OCI-LY3 (cell line): ENCODE measurements around the gene TSPEAR.
"Not testable (repeated sequence)": the region's sequence is repeated elsewhere in the genome, so short reads cannot be mapped to it uniquely, and the experiment has no call there.

Experiments used
- H2AFZ ChIP-seq: fragments of 200-600, 300-600 bp; shearing (Covaris generic); 2 replicates; pipeline ENCODE4 v1.6.0; 2014; ENCODE audit warnings: antibody characterized with exemption, low read depth, low read length
- H3K27ac ChIP-seq: fragments of 200-600, 300-600 bp; sonication (generic); 2 replicates; pipeline ENCODE4 v1.5.1; 2014; ENCODE audit warnings: mild to moderate bottlenecking, low read length, moderate library complexity, mixed read lengths
- H3K27me3 ChIP-seq: fragments of 200-600, 300-600 bp; sonication (generic); 2 replicates; pipeline ENCODE4 v1.6.1; 2014; ENCODE audit warnings: low read depth, low read length, mixed read lengths
- H3K36me3 ChIP-seq: fragments of 200-600, 300-600 bp; sonication (generic); replicated peaks from 2 replicates; pipeline ENCODE3; 2014; ENCODE audit warnings: low read depth, low read length, mixed read lengths
- H3K4me1 ChIP-seq: fragments of 300-600, 200-600 bp; sonication (generic); 2 replicates; pipeline ENCODE4 v1.6.1; 2014; ENCODE audit warnings: low read length, mixed read lengths
- H3K4me2 ChIP-seq: fragments of 200-600, 300-600 bp; sonication (generic); 2 replicates; pipeline ENCODE4 v1.6.1; 2014; ENCODE audit warnings: low read length, mixed read lengths
- H3K4me3 ChIP-seq: fragments of 300-600, 200-600 bp; sonication (generic); 2 replicates; pipeline ENCODE4 v1.5.1; 2014; ENCODE audit warnings: antibody characterized with exemption, mild to moderate bottlenecking, low read length, moderate library complexity
- H3K79me2 ChIP-seq: fragments of 300-600, 200-600 bp; shearing (Covaris generic); 2 replicates; pipeline ENCODE4 v1.6.1; 2014; ENCODE audit warnings: mild to moderate bottlenecking, low read length, mixed read lengths
- H3K9ac ChIP-seq: fragments of 300-600, 200-600 bp; shearing (Covaris generic); 2 replicates; pipeline ENCODE4 v1.6.0; 2014; ENCODE audit warnings: mild to moderate bottlenecking, low read length, moderate library complexity
- H3K9me3 ChIP-seq: fragments of 200-600, 300-600 bp; shearing (Covaris generic); 2 replicates; pipeline ENCODE4 v1.6.1; 2014; ENCODE audit warnings: low read length, mixed read lengths; ENCODE audit not compliant: insufficient read depth
- H4K20me1 ChIP-seq: fragments of 200-600, 300-600 bp; sonication (generic); 2 replicates; pipeline ENCODE4 v1.6.1; 2016; ENCODE audit warnings: low read length, mixed read lengths; ENCODE audit not compliant: insufficient read depth
- CTCF ChIP-seq: fragments of 200-600, 300-600 bp; sonication (generic); IDR thresholded peaks from 2 replicates; pipeline ENCODE4 v1.5.1; 2014; ENCODE audit warnings: antibody characterized with exemption, low read length, low read depth
- EZH2phosphoT487 ChIP-seq: fragments of 200-600 bp; shearing (Covaris generic); IDR thresholded peaks from 2 replicates; pipeline ENCODE4 v1.6.1; 2018; ENCODE audit warnings: antibody characterized with exemption, mixed run types, low read depth

TSPEAR gene

GRCh38 chr21:44592446-44593311 is 118.7 kb downstream of the TSPEAR start, which contains the start of gene KRTAP10-6:
Gene KRTAP10-6, minus strand, starts transcription at chr21:44592505. Its CDS starts 21 bp downstream, at chr21:44592484.
- no peak within 1 kb of the TSS for H3K4me2 ChIP-seq
- H3K9ac ChIP-seq, result no peak within 1 kb of the TSS

DNA sequence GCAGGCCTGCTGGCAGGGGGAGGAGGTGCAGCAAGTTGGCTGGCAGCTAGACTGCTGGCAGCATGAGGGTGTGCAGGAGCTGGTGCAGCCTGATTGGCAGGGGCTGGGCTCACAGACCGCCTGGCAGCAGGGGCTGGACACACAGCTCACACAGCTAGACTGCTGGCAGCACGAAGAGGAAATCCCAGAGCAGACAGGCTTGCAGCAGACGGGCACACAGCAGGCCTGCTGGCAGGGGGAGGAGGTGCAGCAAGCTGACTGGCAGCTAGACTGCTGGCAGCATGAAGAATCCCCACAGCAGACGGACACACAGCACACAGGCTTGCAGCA is 119.6 kb downstream of the TSPEAR start:
- not testable (repeated sequence) for H3K79me2 ChIP-seq, H3K4me3 ChIP-seq, H3K27me3 ChIP-seq, H3K9me3 ChIP-seq, H3K36me3 ChIP-seq, H3K9ac ChIP-seq, H3K4me1 ChIP-seq, H3K4me2 ChIP-seq, H2AFZ ChIP-seq, H3K27ac ChIP-seq, H4K20me1 ChIP-seq

More at GRCh38 chr21:44592446-44593311, 118.7 kb downstream of the TSPEAR start, which contains the start of gene KRTAP10-6:
- H3K4me3 ChIP-seq, result no peak within 1 kb of the TSS
- H3K4me1 ChIP-seq, result no peaks in the 10 kb centered on the region
- H3K79me2 ChIP-seq, result no peaks in the 10 kb centered on the region
- H3K36me3 ChIP-seq, result no peaks in the 10 kb centered on the region
- H3K27ac ChIP-seq, result no peak within 1 kb of the TSS
- no peaks in the 10 kb centered on the region for H4K20me1 ChIP-seq
- TF ChIP-seq CTCF, result no peak
- TF ChIP-seq EZH2phosphoT487, result no peak
- H3K9me3 ChIP-seq, result no peaks in the 10 kb centered on the region
- H2AFZ ChIP-seq, result no peak within 1 kb of the TSS
- no peaks in the 10 kb centered on the region for H3K27me3 ChIP-seq

GRCh38 chr21:44590897-44591800 is 120.2 kb downstream of the TSPEAR start:
- H3K27me3 ChIP-seq, H3K79me2 ChIP-seq, H4K20me1 ChIP-seq, H2AFZ ChIP-seq, H3K9ac ChIP-seq, H3K4me3 ChIP-seq, H3K9me3 ChIP-seq, H3K4me1 ChIP-seq, H3K27ac ChIP-seq, H3K4me2 ChIP-seq, H3K36me3 ChIP-seq: not testable (repeated sequence)

- no peaks in the 10 kb centered on the region for H3K9me3 ChIP-seq
- TF ChIP-seq CTCF, result no peak
- no peak for TF ChIP-seq EZH2phosphoT487
- no peak overlapping the region for H3K4me2 ChIP-seq
- no peak overlapping the region for H3K27ac ChIP-seq
- no peaks in the 10 kb centered on the region for H4K20me1 ChIP-seq
- H3K79me2 ChIP-seq, result no peaks in the 10 kb centered on the region
- H2AFZ ChIP-seq, result no peak overlapping the region
- no peak overlapping the region for H3K9ac ChIP-seq
- no peaks in the 10 kb centered on the region for H3K4me1 ChIP-seq
- H3K27me3 ChIP-seq, result peaks cover 5% of the 10 kb centered on the region; the same call in 1 of the 2 replicates
- H3K4me3 ChIP-seq, result no peak overlapping the region
- H3K36me3 ChIP-seq, result no peaks in the 10 kb centered on the region
Observed at GRCh38 chr21:44590311-44590721, 121.1 kb downstream of the TSPEAR start.
